NOMO-1 treated with DMSO at 0.1 percent for 48 hours (cell line): ENCODE results near the gene GPAT3.
A peak's percentile ranks its signal among the peaks of the same experiment; 100 is the strongest.

Experiments used
- DNase-seq: peaks from one replicate; lab custom pipeline; 2025; ENCODE audit not compliant: unreplicated experiment; lab: John Stamatoyannopoulos, UW

The GPAT3 gene

GRCh38 chr4:83639849-83640493 lies 104.1 kb downstream of the GPAT3 start:
- DNase-seq = peak; percentile 51

GRCh38 chr4:83643036-83643435 lies 107.1 kb downstream of the GPAT3 start:
- DNase-seq = no peak

GRCh38 chr4:83644677-83645659 lies 109.1 kb downstream of the GPAT3 start:
- peak; percentile 61 for DNase-seq

GRCh38 chr4:83646538-83647239 lies 110.8 kb downstream of the GPAT3 start:
- no peak for DNase-seq

GRCh38 chr4:83651846-83652245 lies 115.9 kb downstream of the GPAT3 start:
- DNase-seq = no peak
